HCT116 (cell line): Measurements from ENCODE around the gene R3HCC1L. TPM values are rescaled to one million over a fixed set of nuclear protein-coding genes. Genes with fewer than 3 reads are reported as not detected.

Experiments
- ATAC-seq: fragments of 200-7000 bp; cut with Tn5 transposase; 2 replicates; pipeline ENCODE4 v1.9.1; 2020; ENCODE audit warnings: mild to moderate bottlenecking, moderate library complexity
- BruUV-seq: library from RNA; stranded (reverse); fragments of 400-500 nt; replicated peaks from 2 replicates; lab custom pipeline; 2021; lab: Mats Ljungman, UMichigan
- CTCF ChIA-PET: fragments of 300-600 bp; sonication (Branson Sonifier 250); formaldehyde crosslinking; loops from one replicate; lab custom pipeline; 2021; ENCODE audit warnings: antibody characterized with exemption; lab: Charles Lee
- POLR2A ChIA-PET: fragments of 300-600, 350-600 bp; sonication (Branson Sonifier 250); formaldehyde crosslinking; loops from one replicate; lab custom pipeline; 2021; ENCODE audit warnings: antibody characterized with exemption; lab: Charles Lee
- RAD21 ChIA-PET, 2 experiments: fragments of 300-600 bp; sonication (Branson Sonifier 250); formaldehyde crosslinking; loops; one replicate each; lab custom pipeline; 2023; ENCODE audit warnings: low total read pairs in 2 of 2; ENCODE audit not compliant: uncharacterized antibody in 2 of 2, unreplicated experiment in 2 of 2, low non-redundant PET in 1 of 2; lab: Charles Lee
- DNase-seq: peaks from one replicate; pipeline ENCODE4 v3.0.0-alpha.2; 2010; ENCODE audit warnings: low read depth, low spot score
- H2AFZ ChIP-seq: fragments of 200-600 bp; shearing (Covaris generic), sonication (generic); 2 replicates; pipeline ENCODE4 v1.6.1; 2017; ENCODE audit warnings: low read depth, mixed run types, mixed read lengths, antibody characterized with exemption, low read length; ENCODE audit not compliant: poor library complexity, severe bottlenecking
- H3K27ac ChIP-seq: 2 replicates; pipeline ENCODE4 v1.5.1; 2012; ENCODE audit warnings: low read depth, low read length
- H3K27me3 ChIP-seq: fragments of 200-600 bp; sonication (generic); 2 replicates; pipeline ENCODE4 v1.6.1; 2016; ENCODE audit warnings: mixed run types, low read length, mixed read lengths; ENCODE audit not compliant: insufficient read depth
- H3K36me3 ChIP-seq, 2 experiments: fragments of 200-500 bp in 1 of 2; fragments of 200-600 bp in 1 of 2; sonication (Bioruptor generic) in 1 of 2; sonication (generic) in 1 of 2; 2 replicates each; pipeline versions ENCODE4 v1.5.1 to v1.6.1; 2014 to 2016; ENCODE audit warnings: low read length in 2 of 2, inconsistent platforms in 1 of 2, mixed read lengths in 1 of 2, mixed run types in 1 of 2; ENCODE audit not compliant: insufficient read depth in 2 of 2, control insufficient read depth in 1 of 2
- H3K4me1 ChIP-seq, 2 experiments: fragments of 200-600 bp in 1 of 2; sonication (generic) in 1 of 2; 2 replicates each; pipeline versions ENCODE4 v1.5.1 to v1.6.1; 2012 to 2017; ENCODE audit warnings: low read length in 2 of 2, inconsistent platforms in 1 of 2, mild to moderate bottlenecking in 1 of 2, mixed read lengths in 1 of 2, mixed run types in 1 of 2, moderate library complexity in 1 of 2; ENCODE audit not compliant: insufficient read depth in 2 of 2, control insufficient read depth in 1 of 2
- H3K4me2 ChIP-seq: fragments of 200-600 bp; sonication (generic); 2 replicates; pipeline ENCODE4 v1.6.1; 2017; ENCODE audit warnings: mixed run types, low read length, mixed read lengths
- H3K4me3 ChIP-seq, 2 experiments: fragments of 200-600 bp in 1 of 2; sonication (generic) in 1 of 2; replicated peaks in 1 of 2; 2 replicates each; pipeline ENCODE4 v1.5.1; 2011 to 2016; ENCODE audit warnings: low read length in 2 of 2, control low read depth in 1 of 2, low read depth in 1 of 2, mild to moderate bottlenecking in 1 of 2, mixed read lengths in 1 of 2, mixed run types in 1 of 2
- H3K79me2 ChIP-seq: fragments of 200-600 bp; sonication (generic); 2 replicates; pipeline ENCODE4 v1.6.1; 2017; ENCODE audit warnings: mild to moderate bottlenecking, mixed run types, low read length, moderate library complexity, mixed read lengths; ENCODE audit not compliant: insufficient read depth
- H3K9ac ChIP-seq: fragments of 200-600 bp; sonication (generic); 2 replicates; pipeline ENCODE4 v1.6.1; 2016; ENCODE audit warnings: low read length, mixed read lengths
- H3K9me2 ChIP-seq: fragments of 200-600 bp; sonication (generic), shearing (Covaris generic); 2 replicates; pipeline ENCODE4 v1.6.1; 2017; ENCODE audit warnings: mixed run types, mild to moderate bottlenecking, moderate library complexity; ENCODE audit not compliant: insufficient read depth
- H3K9me3 ChIP-seq, 2 experiments: fragments of 200-500 bp in 1 of 2; fragments of 200-600 bp in 1 of 2; sonication (Bioruptor generic) in 1 of 2; sonication (generic) in 1 of 2; 2 replicates each; pipeline ENCODE4 v1.6.1; 2014 to 2017; ENCODE audit warnings: low read length in 2 of 2, mixed read lengths in 2 of 2, inconsistent platforms in 1 of 2, low read depth in 1 of 2, mild to moderate bottlenecking in 1 of 2, mixed run types in 1 of 2, moderate library complexity in 1 of 2; ENCODE audit not compliant: control insufficient read depth in 1 of 2, insufficient read depth in 1 of 2
- H4K20me1 ChIP-seq: fragments of 200-600 bp; sonication (generic), shearing (Covaris generic); 2 replicates; pipeline ENCODE4 v1.6.1; 2017; ENCODE audit warnings: mixed run types, mild to moderate bottlenecking, moderate library complexity; ENCODE audit not compliant: insufficient read depth
- CEBPB ChIP-seq: IDR thresholded peaks from 2 replicates; pipeline ENCODE4 v1.6.1; 2012; ENCODE audit warnings: low read depth
- CTCF ChIP-seq, 3 experiments: fragments of 200-600 bp in 1 of 3; sonication (generic) in 1 of 3; IDR thresholded peaks in 2 of 3; conservative IDR thresholded peaks in 1 of 3; 2 replicates each; pipeline ENCODE4 v1.5.1; 2012 to 2017; ENCODE audit warnings: low read depth in 2 of 3, low read length in 2 of 3, antibody characterized with exemption in 1 of 3, borderline replicate concordance in 1 of 3, control low read depth in 1 of 3, mild to moderate bottlenecking in 1 of 3, mixed read lengths in 1 of 3, mixed run types in 1 of 3, moderate library complexity in 1 of 3; ENCODE audit not compliant: insufficient read depth in 1 of 3
- EZH2 ChIP-seq: fragments of 200-600 bp; sonication (generic); IDR thresholded peaks from 2 replicates; pipeline ENCODE4 v1.6.1; 2017; ENCODE audit warnings: antibody characterized with exemption, mixed run types
- FOSL1 ChIP-seq: IDR thresholded peaks from 2 replicates; pipeline ENCODE4 v1.6.1; 2012; ENCODE audit warnings: low read depth
- POLR2AphosphoS5 ChIP-seq: IDR thresholded peaks from 2 replicates; pipeline ENCODE4 v1.6.1; 2011; ENCODE audit warnings: mild to moderate bottlenecking, low read depth, low read length, moderate library complexity
- REST ChIP-seq: IDR thresholded peaks from 2 replicates; pipeline ENCODE4 v1.6.1; 2012; ENCODE audit warnings: low read depth
- SIN3A ChIP-seq: IDR thresholded peaks from 2 replicates; pipeline ENCODE4 v1.6.1; 2012; ENCODE audit warnings: low read depth
- TCF7L2 ChIP-seq: IDR thresholded peaks from 2 replicates; pipeline ENCODE4 v1.7.0; 2011; ENCODE audit warnings: borderline replicate concordance, inconsistent platforms; ENCODE audit not compliant: insufficient read depth, insufficient read length; ENCODE audit errors: extremely low read depth
- YY1 ChIP-seq: IDR thresholded peaks from 2 replicates; pipeline ENCODE4 v1.6.1; 2011; ENCODE audit warnings: low read length, low read depth, moderate library complexity, mild to moderate bottlenecking; ENCODE audit not compliant: insufficient replicate concordance; ENCODE audit errors: extremely low read depth
- ZBTB33 ChIP-seq: IDR thresholded peaks from 2 replicates; pipeline ENCODE4 v1.6.1; 2011; ENCODE audit warnings: mild to moderate bottlenecking, low read length, moderate library complexity; ENCODE audit not compliant: insufficient replicate concordance; ENCODE audit errors: extremely low read depth
- ZFX ChIP-seq: fragments of 450-650 bp; IDR thresholded peaks from 2 replicates; pipeline ENCODE4 v1.6.1; 2017
- intact Hi-C: fragments of 100-400 bp; cut with micrococcal nuclease; formaldehyde crosslinking; loops from 2 replicates; pipeline ENCODE4 v1.10.0; 2022
- total RNA-seq: library from RNA; stranded (reverse); gene quantifications from one replicate; pipeline ENCODE4 v1.2.1, GENCODE V29; 2021; ENCODE audit not compliant: unreplicated experiment

Gene R3HCC1L
- total RNA-seq, 1 experiment from 2014 or later = 9.3 TPM

- no peaks in the 10 kb centered on the region for H3K36me3 ChIP-seq
- intact Hi-C loops = no loop called here
- no peak overlapping the region for H3K27ac ChIP-seq
- H3K27me3 ChIP-seq = no peaks in the 10 kb centered on the region
- POLR2A ChIA-PET = no interaction called here
- TF ChIP-seq EZH2 = no peak
- BruUV-seq = no TSS peak
- CTCF ChIA-PET = no interaction called here
- ATAC-seq (no peak), DNase-seq (no peak)
- no peaks in the 10 kb centered on the region for H3K9me3 ChIP-seq
- RAD21 ChIA-PET = no interaction called here
- H3K4me1 ChIP-seq = no peaks in the 10 kb centered on the region
- H3K79me2 ChIP-seq = no peaks in the 10 kb centered on the region
- no peaks in the 10 kb centered on the region for H4K20me1 ChIP-seq
- no peak overlapping the region for H3K4me2 ChIP-seq
- no peak overlapping the region for H2AFZ ChIP-seq
- no peaks in the 10 kb centered on the region for H3K9me2 ChIP-seq
- no peak overlapping the region for H3K9ac ChIP-seq
- H3K4me3 ChIP-seq = no peak overlapping the region
Measured at GRCh38 chr10:98255146-98255877, 120.9 kb downstream of the R3HCC1L start.

- intact Hi-C loops = no loop called here
- TF ChIP-seq ZBTB33 (no peak), CTCF (IDR thresholded peaks at IDR 0.05 in 2 of 3, conservative IDR thresholded peaks at IDR 0.05 in 1 of 3; ENCODE audit: borderline replicate concordance in 1 of 3, insufficient read depth in 1 of 3, low read depth in 2 of 3, low read length in 2 of 3) (no peak), SIN3A (no peak), CEBPB (no peak), FOSL1 (no peak), EZH2 (no peak), YY1 (no peak), ZFX (no peak), POLR2AphosphoS5 (no peak), REST (no peak), TCF7L2 (no peak)
Measured at GRCh38 chr10:98256692-98257091, 122.2 kb downstream of the R3HCC1L start.

More at GRCh38 chr10:98256692-98257091, 122.2 kb downstream of the R3HCC1L start:
- no TSS peak for BruUV-seq
- DNase-seq (no peak), ATAC-seq (no peak)
- CTCF ChIA-PET = no interaction called here
- Histone ChIP-seq H4K20me1 (no peaks in the 10 kb centered on the region), H3K36me3 (no peaks in the 10 kb centered on the region), H3K4me3 (no peak overlapping the region), H2AFZ (no peak overlapping the region), H3K9ac (no peak overlapping the region), H3K9me3 (no peaks in the 10 kb centered on the region), H3K27me3 (no peaks in the 10 kb centered on the region), H3K9me2 (no peaks in the 10 kb centered on the region), H3K79me2 (no peaks in the 10 kb centered on the region), H3K27ac (no peak overlapping the region), H3K4me1 (no peaks in the 10 kb centered on the region), H3K4me2 (no peak overlapping the region)
- RAD21 ChIA-PET = no interaction called here
- POLR2A ChIA-PET = no interaction called here
